GM12892 (cell line): Measurements from ENCODE around the gene SLC6A8.

Experiments used
- POLR2A ChIP-seq: IDR thresholded peaks from 2 replicates; pipeline ENCODE4 v1.6.1; 2011; ENCODE audit warnings: low read depth, low read length, control low read depth
- POLR2AphosphoS5 ChIP-seq: IDR thresholded peaks from 2 replicates; pipeline ENCODE4 v1.6.1; 2011; ENCODE audit warnings: low read depth, low read length, control low read depth

DNA sequence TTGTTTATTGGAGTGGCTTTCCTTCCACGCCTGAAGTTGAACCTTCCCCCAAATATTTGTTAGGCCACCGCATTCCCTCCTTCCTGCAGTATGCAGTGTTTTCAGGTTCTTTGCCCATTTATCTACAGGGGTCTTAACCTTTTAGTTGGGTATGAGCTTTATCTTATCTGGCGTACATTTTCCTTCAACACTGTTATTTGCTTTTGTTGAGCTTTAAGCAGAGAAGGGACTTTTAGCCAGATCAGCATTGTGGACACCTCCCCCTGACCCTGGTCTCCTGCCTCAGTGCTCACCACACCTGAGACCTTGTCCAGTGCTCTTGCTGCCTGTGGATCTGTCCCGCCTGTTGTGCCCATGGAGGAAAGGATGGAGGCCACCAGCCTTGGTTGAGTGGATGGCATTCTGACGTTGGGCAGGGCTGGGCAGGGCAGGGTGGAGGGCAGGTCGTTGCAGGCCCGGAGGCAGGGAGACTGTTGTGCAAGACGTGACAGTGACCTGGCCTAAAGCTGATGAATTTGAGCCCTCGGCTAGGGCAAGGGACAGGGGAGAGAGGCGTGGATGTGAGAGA, 41.7 kb upstream of the SLC6A8 start:
- TF ChIP-seq POLR2AphosphoS5 (no peak), POLR2A (no peak)
